ENCODE results near the gene MAST4. TPM values are rescaled to one million over a fixed set of nuclear protein-coding genes. Genes with fewer than 3 reads are reported as not detected.

MAST4 gene
- total RNA-seq, 1 donor from 2014 or later: 0.99 TPM

GRCh38 chr5:67028371-67028770 lies 432.2 kb downstream of the MAST4 start:
- no peak overlapping the region for H3K9ac ChIP-seq
- no peak overlapping the region for H3K4me3 ChIP-seq
- no peak overlapping the region for H3K27ac Mint-ChIP-seq
- no peak for TF ChIP-seq EZH2 (IDR thresholded peaks at IDR 0.05)
- TF ChIP-seq EZH2phosphoT487 (IDR thresholded peaks at IDR 0.05): no peak
- no peak for TF ChIP-seq CTCF (IDR thresholded peaks at IDR 0.05)
- no peak for DNase-seq (ENCODE audit: low spot score)
- no peak overlapping the region for H3K4me2 ChIP-seq
- H4K20me1 ChIP-seq (ENCODE audit: low read depth): no peaks in the 10 kb centered on the region
- H3K9me3 Mint-ChIP-seq: no peaks in the 10 kb centered on the region
- H3K9me3 ChIP-seq (ENCODE audit: low read depth): no peaks in the 10 kb centered on the region
- peaks cover 18% of the 10 kb centered on the region for H3K4me1 Mint-ChIP-seq
- no peaks in the 10 kb centered on the region for H3K27me3 Mint-ChIP-seq (ENCODE audit: insufficient read depth, low read depth)
- H3K27ac ChIP-seq: no peak overlapping the region
- H3K4me3 Mint-ChIP-seq: no peak overlapping the region
- H3F3A ChIP-seq (ENCODE audit: low read depth): no peaks in the 10 kb centered on the region
- H3K27me3 ChIP-seq: no peaks in the 10 kb centered on the region
- H3K4me1 ChIP-seq: peaks cover 23% of the 10 kb centered on the region
- no peaks in the 10 kb centered on the region for H3K79me2 ChIP-seq (ENCODE audit: low read depth)
- H3K36me3 Mint-ChIP-seq: no peaks in the 10 kb centered on the region
- H3K36me3 ChIP-seq: no peaks in the 10 kb centered on the region
- H2AFZ ChIP-seq (replicated peaks): no peak overlapping the region

GRCh38 chr5:67028941-67029340 lies 432.7 kb downstream of the MAST4 start:
- H3K9me3 Mint-ChIP-seq: no peaks in the 10 kb centered on the region
- Histone ChIP-seq H3K79me2 (ENCODE audit: low read depth) (no peaks in the 10 kb centered on the region), H3K4me2 (no peak overlapping the region)

DNA sequence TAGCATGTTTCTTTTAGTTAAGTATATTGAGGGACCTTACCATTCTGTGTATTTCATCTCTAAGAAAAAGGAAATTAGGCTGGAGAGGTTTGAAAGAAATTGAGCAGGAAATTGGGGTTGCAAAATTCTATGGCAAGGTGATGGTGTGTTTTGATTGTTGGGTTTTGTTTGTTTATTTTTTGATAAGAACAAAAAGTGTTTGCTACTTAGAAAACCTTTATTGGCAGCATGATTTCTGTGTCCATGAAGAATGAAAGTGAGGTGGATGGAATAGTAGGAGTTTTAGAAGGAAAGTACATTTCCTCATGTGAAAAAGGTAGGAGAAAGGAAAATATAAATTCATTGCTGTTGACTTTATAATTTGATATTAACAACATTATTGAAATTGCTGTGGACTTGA lies 433.3 kb downstream of the MAST4 start:
- Mint-ChIP-seq H3K36me3 (no peaks in the 10 kb centered on the region), H3K9me3 (no peaks in the 10 kb centered on the region), H3K27ac (no peak overlapping the region), H3K4me3 (no peak overlapping the region), H3K27me3 (ENCODE audit: insufficient read depth, low read depth) (no peaks in the 10 kb centered on the region), H3K4me1 (peaks cover 18% of the 10 kb centered on the region)
- TF ChIP-seq CTCF (IDR thresholded peaks at IDR 0.05): no peak
- no peak for TF ChIP-seq EZH2phosphoT487 (IDR thresholded peaks at IDR 0.05)
- no peak for TF ChIP-seq EZH2 (IDR thresholded peaks at IDR 0.05)
- Histone ChIP-seq H3K27me3 (no peaks in the 10 kb centered on the region), H3K4me1 (peaks cover 34% of the 10 kb centered on the region), H3K79me2 (ENCODE audit: low read depth) (no peaks in the 10 kb centered on the region), H3F3A (ENCODE audit: low read depth) (no peaks in the 10 kb centered on the region), H3K9me3 (ENCODE audit: low read depth) (no peaks in the 10 kb centered on the region), H2AFZ (replicated peaks) (no peak overlapping the region), H3K4me3 (no peak overlapping the region), H3K36me3 (no peaks in the 10 kb centered on the region), H3K9ac (no peak overlapping the region), H3K4me2 (no peak overlapping the region), H3K27ac (no peak overlapping the region), H4K20me1 (ENCODE audit: low read depth) (no peaks in the 10 kb centered on the region)
- DNase-seq (ENCODE audit: low spot score): no peak

More at GRCh38 chr5:67028941-67029340, 432.7 kb downstream of the MAST4 start:
- no peak overlapping the region for H3K27ac Mint-ChIP-seq
- DNase-seq (ENCODE audit: low spot score): no peak
- Histone ChIP-seq H3K36me3 (no peaks in the 10 kb centered on the region), H3K4me3 (no peak overlapping the region), H2AFZ (replicated peaks) (no peak overlapping the region), H3K9ac (no peak overlapping the region), H3K4me1 (peaks cover 29% of the 10 kb centered on the region), H4K20me1 (ENCODE audit: low read depth) (no peaks in the 10 kb centered on the region), H3K9me3 (ENCODE audit: low read depth) (no peaks in the 10 kb centered on the region), H3F3A (ENCODE audit: low read depth) (no peaks in the 10 kb centered on the region), H3K27ac (no peak overlapping the region), H3K27me3 (no peaks in the 10 kb centered on the region)
- TF ChIP-seq EZH2 (IDR thresholded peaks at IDR 0.05) (no peak), EZH2phosphoT487 (IDR thresholded peaks at IDR 0.05) (no peak), CTCF (IDR thresholded peaks at IDR 0.05) (no peak)
- peaks cover 18% of the 10 kb centered on the region for H3K4me1 Mint-ChIP-seq
- no peaks in the 10 kb centered on the region for H3K36me3 Mint-ChIP-seq
- H3K27me3 Mint-ChIP-seq (ENCODE audit: insufficient read depth, low read depth): no peaks in the 10 kb centered on the region
- H3K4me3 Mint-ChIP-seq: no peak overlapping the region

Measured in neural progenitor cell (in vitro differentiated cells).